ENCODE results near the gene TMEM147.

The TMEM147 gene

GRCh38 chr19:35521124-35521743 lies 24.2 kb upstream of the TMEM147 start:
- DNase-seq: no peak

GRCh38 chr19:35522745-35523327 lies 22.6 kb upstream of the TMEM147 start:
- DNase-seq: no peak

- no peak for DNase-seq
These were observed 21.1 kb upstream of the TMEM147 start for GRCh38 chr19:35524181-35524837.

- no peak for DNase-seq
These were observed 19.6 kb upstream of the TMEM147 start for GRCh38 chr19:35525873-35526272.

- no peak for DNase-seq
These were observed 17.0 kb upstream of the TMEM147 start, which contains the start of gene SBSN for GRCh38 chr19:35528218-35529038. Gene SBSN, minus strand, starts transcription at chr19:35528311. Its CDS starts 30 bp downstream, at chr19:35528281.

- no peak for DNase-seq
These were observed 15.9 kb upstream of the TMEM147 start for GRCh38 chr19:35529241-35530218.

- DNase-seq: no peak
These were observed 14.1 kb upstream of the TMEM147 start for GRCh38 chr19:35531291-35531690.

- no peak for DNase-seq
These were observed 12.1 kb upstream of the TMEM147 start, which contains the start of gene GAPDHS for GRCh38 chr19:35533201-35533821. Gene GAPDHS, plus strand, starts transcription at chr19:35533456. Its CDS starts 72 bp downstream, at chr19:35533528.

- no peak for DNase-seq
These were observed 11.5 kb upstream of the TMEM147 start for GRCh38 chr19:35533822-35534392.

- DNase-seq: peak; percentile 11
These were observed 10.5 kb upstream of the TMEM147 start for GRCh38 chr19:35534803-35535480.

GRCh38 chr19:35539314-35539713 lies 6.1 kb upstream of the TMEM147 start:
- DNase-seq: no peak

GRCh38 chr19:35539850-35540249 lies 5.6 kb upstream of the TMEM147 start:
- no peak for DNase-seq

GRCh38 chr19:35540356-35540927 lies 5.0 kb upstream of the TMEM147 start:
- DNase-seq: no peak

- no peak for DNase-seq
These were observed 3.2 kb upstream of the TMEM147 start for GRCh38 chr19:35542209-35542608.

GRCh38 chr19:35543280-35544109 lies 1.9 kb upstream of the TMEM147 start:
- no peak for DNase-seq

- no peak for DNase-seq
These were observed 1.2 kb upstream of the TMEM147 start for GRCh38 chr19:35544110-35544802.

- DNase-seq: no peak
These were observed 492 bp downstream of the TMEM147 start for GRCh38 chr19:35545855-35546381.

GRCh38 chr19:35546532-35546931 lies 1.1 kb downstream of the TMEM147 start:
- DNase-seq: no peak

Measured in NCI-H1436 (cell line).